Omental fat pad (tissue), 4 donors: ENCODE measurements around the gene KPNB1. TPM values are rescaled to one million over a fixed set of nuclear protein-coding genes. Genes with fewer than 3 reads are reported as not detected.
A peak's percentile ranks its signal among the peaks of the same experiment; 100 is the strongest.

Source experiments
- ATAC-seq: fragments of 150-250 bp; one replicate; pipeline ENCODE4 v1.9.1; 2016; ENCODE audit warnings: mild to moderate bottlenecking, moderate library complexity; ENCODE audit not compliant: low FRiP score
- DNase-seq: peaks from one replicate; pipeline ENCODE4 v3.0.0-alpha.2; 2019; ENCODE audit warnings: low spot score
- CTCF ChIP-seq, 3 donors: fragments of 450-650 bp; IDR thresholded peaks; one replicate each; pipeline ENCODE4 v1.5.1; 2016 to 2017; ENCODE audit warnings: antibody characterized with exemption in 3 of 3, mild to moderate bottlenecking in 3 of 3, moderate library complexity in 2 of 3
- total RNA-seq, 4 donors: library from RNA; depleted of rRNA; stranded (reverse); fragments of >200 nt; gene quantifications; one replicate each; pipeline ENCODE4 v1.1.0, GENCODE V29; 2016

The KPNB1 gene
- total RNA-seq, 4 donors from 2014 or later = 193 to 335 (median 207) TPM

DNA sequence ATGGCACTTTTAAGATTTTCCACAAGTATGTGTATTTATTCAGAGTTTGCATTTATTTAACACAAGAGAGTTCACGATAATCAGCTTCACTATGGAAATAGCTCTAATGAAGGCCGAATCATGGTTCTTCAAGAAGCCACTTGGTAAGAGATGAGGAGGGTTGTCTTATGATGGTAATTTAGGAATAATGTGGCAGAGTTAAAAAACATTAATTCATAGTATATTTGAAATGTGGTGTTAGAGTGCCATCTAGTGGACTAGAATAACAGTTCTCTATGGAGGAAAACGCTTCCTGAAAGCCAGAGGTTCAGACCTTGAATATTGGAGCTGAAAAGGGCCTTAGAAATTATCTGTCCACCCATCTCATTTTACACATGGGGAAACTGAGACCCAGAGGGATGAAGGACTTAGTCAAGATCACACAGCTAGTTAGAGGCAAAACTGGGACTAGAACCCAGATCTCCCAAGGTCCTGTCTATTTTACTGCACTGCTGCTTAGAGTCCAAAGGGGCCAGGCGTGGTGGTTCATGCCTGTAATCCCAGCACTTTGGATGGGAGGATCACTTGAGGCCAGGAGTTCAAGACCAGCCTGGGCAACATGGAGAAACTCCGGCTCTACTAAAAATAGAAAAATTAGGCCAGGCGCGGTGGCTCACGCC, 33.8 kb upstream of the KPNB1 start:
- TF ChIP-seq CTCF (IDR thresholded peaks at IDR 0.05) = peak in 1 of 3 donors; percentile 17
- ATAC-seq (no peak), DNase-seq (no peak)

- no peak for DNase-seq
- no peak for ATAC-seq
- no peak for TF ChIP-seq CTCF (IDR thresholded peaks at IDR 0.05)
Measured at GRCh38 chr17:47618410-47618809, 31.3 kb upstream of the KPNB1 start.

DNA sequence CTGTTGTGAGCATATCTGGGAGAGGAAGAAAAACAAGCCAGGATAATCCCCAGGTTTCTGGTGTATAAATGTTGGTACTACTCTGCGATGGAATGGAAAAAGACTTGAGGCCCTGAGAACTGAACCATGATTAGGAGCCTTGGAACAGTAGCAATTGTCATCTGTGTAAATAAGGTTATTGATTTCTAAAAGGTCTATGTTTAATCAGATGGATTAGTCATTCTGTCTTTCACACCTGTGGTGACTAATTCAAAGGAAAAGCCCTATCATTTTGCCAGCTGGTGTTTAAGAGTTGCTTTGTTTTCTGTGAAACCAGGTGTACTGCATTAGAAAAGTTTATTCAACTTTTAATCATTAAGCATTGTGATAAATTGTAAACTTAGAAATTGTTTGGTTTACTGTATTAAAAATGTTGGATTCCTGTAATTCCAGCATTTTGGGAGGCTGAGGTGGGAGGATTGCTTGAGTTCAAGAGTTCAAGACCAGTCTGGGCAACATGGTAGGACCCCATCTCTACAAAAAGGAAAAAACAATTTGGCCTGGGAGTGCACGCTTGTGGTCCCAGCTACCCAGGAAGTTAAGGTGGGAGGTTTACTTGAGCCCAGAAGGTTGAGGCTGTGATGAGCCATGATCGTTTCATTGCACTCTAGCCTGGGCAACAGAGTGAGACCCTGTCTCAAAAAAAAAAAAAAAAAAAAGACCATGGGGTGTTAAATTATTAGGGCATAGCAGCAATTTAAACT, 29.0 kb upstream of the KPNB1 start:
- DNase-seq = no peak
- TF ChIP-seq CTCF (IDR thresholded peaks at IDR 0.05) = no peak
- ATAC-seq = no peak

- peak; percentile 42 for DNase-seq
- peak; percentile 86 for ATAC-seq
- TF ChIP-seq CTCF (IDR thresholded peaks at IDR 0.05) = no peak
Measured at GRCh38 chr17:47621293-47622179, 28.2 kb upstream of the KPNB1 start.

GRCh38 chr17:47622180-47622549, 27.6 kb upstream of the KPNB1 start:
- TF ChIP-seq CTCF (IDR thresholded peaks at IDR 0.05) = no peak
- DNase-seq (no peak), ATAC-seq (no peak)

DNA sequence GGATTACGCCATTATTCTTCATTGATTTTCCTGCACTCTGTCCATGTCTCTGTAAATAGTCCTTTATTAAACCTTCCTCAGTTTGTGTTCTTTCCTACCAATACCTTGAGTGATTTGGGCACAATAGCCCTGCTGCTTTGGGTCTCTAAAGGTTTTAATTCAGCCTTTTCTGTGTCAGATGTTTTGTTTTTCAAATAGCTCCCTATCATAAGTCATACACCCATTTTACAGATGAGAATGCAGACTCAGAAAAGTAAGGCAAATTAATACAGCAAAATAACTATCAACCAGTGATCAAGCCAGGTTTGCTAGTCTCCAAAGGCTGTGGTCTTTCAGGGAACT, 25.0 kb upstream of the KPNB1 start:
- TF ChIP-seq CTCF (IDR thresholded peaks at IDR 0.05) = no peak
- DNase-seq = no peak

More for the DNA sequence above, 25.0 kb upstream of the KPNB1 start:
- no peak for ATAC-seq
